Loucy (cell line): ENCODE results near the gene PHGDH.
"Not testable (repeated sequence)": the region's sequence is repeated elsewhere in the genome, so short reads cannot be mapped to it uniquely, and the experiment has no call there.

Experiments used
- H2AFZ ChIP-seq: fragments of 200-600 bp; sonication (generic); 2 replicates; pipeline ENCODE4 v1.6.0; 2016; ENCODE audit warnings: antibody characterized with exemption, mild to moderate bottlenecking, low read length, moderate library complexity
- H3F3A ChIP-seq: fragments of 200-600 bp; 2 replicates; pipeline ENCODE4 v1.6.0; 2016; ENCODE audit warnings: antibody characterized with exemption, low read depth, mild to moderate bottlenecking
- H3K27me3 ChIP-seq: fragments of 200-600 bp; sonication (generic); 2 replicates; pipeline ENCODE4 v1.6.1; 2014; ENCODE audit warnings: low read length, mild to moderate bottlenecking; ENCODE audit not compliant: insufficient read depth, poor library complexity, severe bottlenecking
- H3K36me3 ChIP-seq: fragments of 200-600 bp; sonication (generic); 2 replicates; pipeline ENCODE4 v1.6.1; 2016; ENCODE audit warnings: low read length; ENCODE audit not compliant: insufficient read depth
- H3K4me1 ChIP-seq: fragments of 200-600 bp; sonication (generic); 2 replicates; pipeline ENCODE4 v1.5.1; 2014; ENCODE audit warnings: low read length, mild to moderate bottlenecking; ENCODE audit not compliant: insufficient read depth, poor library complexity, severe bottlenecking
- H3K4me2 ChIP-seq: fragments of 200-600 bp; sonication (generic); 2 replicates; pipeline ENCODE4 v1.6.0; 2014; ENCODE audit warnings: antibody characterized with exemption, low read length, low read depth, mild to moderate bottlenecking; ENCODE audit not compliant: poor library complexity, severe bottlenecking
- H3K4me3 ChIP-seq: fragments of 200-600 bp; sonication (generic); 2 replicates; pipeline ENCODE4 v1.5.1; 2014; ENCODE audit warnings: low read length, mild to moderate bottlenecking, mixed read lengths; ENCODE audit not compliant: poor library complexity, severe bottlenecking
- H3K79me2 ChIP-seq: fragments of 200-600 bp; sonication (generic); 2 replicates; pipeline ENCODE4 v1.6.1; 2014; ENCODE audit warnings: low read length; ENCODE audit not compliant: insufficient read depth
- H3K9ac ChIP-seq: fragments of 200-600 bp; sonication (generic); 2 replicates; pipeline ENCODE4 v1.6.0; 2014; ENCODE audit warnings: mild to moderate bottlenecking, low read depth, low read length, moderate library complexity; ENCODE audit not compliant: poor library complexity, severe bottlenecking
- H3K9me2 ChIP-seq: fragments of 200-600 bp; sonication (generic); replicated peaks from 2 replicates; pipeline ENCODE4 v1.6.1; 2016; ENCODE audit warnings: low read depth, low read length, mixed read lengths
- H3K9me3 ChIP-seq: fragments of 200-600 bp; sonication (generic); 2 replicates; pipeline ENCODE4 v1.6.1; 2014; ENCODE audit warnings: mild to moderate bottlenecking, antibody characterized with exemption, low read length, low read depth; ENCODE audit not compliant: insufficient read depth
- H4K20me1 ChIP-seq: fragments of 200-600 bp; sonication (generic); 2 replicates; pipeline ENCODE4 v1.6.0; 2014; ENCODE audit warnings: antibody characterized with exemption, low read length, mild to moderate bottlenecking; ENCODE audit not compliant: insufficient read depth, poor library complexity, severe bottlenecking
- CTCF ChIP-seq: fragments of 200-600 bp; sonication (generic); conservative IDR thresholded peaks from 2 replicates; pipeline ENCODE4 v1.5.1; 2014; ENCODE audit warnings: mild to moderate bottlenecking, antibody characterized with exemption, low read length
- EZH2phosphoT487 ChIP-seq: fragments of 200-600 bp; IDR thresholded peaks from 2 replicates; pipeline ENCODE4 v1.6.1; 2018; ENCODE audit warnings: antibody characterized with exemption, mild to moderate bottlenecking, moderate library complexity, borderline replicate concordance

PHGDH gene

GRCh38 chr1:119703666-119704450 is 7.9 kb upstream of the PHGDH start:
- no peaks in the 10 kb centered on the region for H3K9me2 ChIP-seq
- no peak overlapping the region for H3K9ac ChIP-seq
- H3K27me3 ChIP-seq: peaks cover 4% of the 10 kb centered on the region
- no peaks in the 10 kb centered on the region for H3K79me2 ChIP-seq
- H3K4me3 ChIP-seq: no peak overlapping the region
- no peaks in the 10 kb centered on the region for H3K36me3 ChIP-seq
- no peaks in the 10 kb centered on the region for H4K20me1 ChIP-seq
- H3K9me3 ChIP-seq: peaks cover 6% of the 10 kb centered on the region; the same call in 1 of the 2 replicates
- TF ChIP-seq CTCF (no peak), EZH2phosphoT487 (no peak)
- no peak overlapping the region for H2AFZ ChIP-seq
- peaks cover 5% of the 10 kb centered on the region for H3K4me1 ChIP-seq
- H3F3A ChIP-seq: no peaks in the 10 kb centered on the region
- H3K4me2 ChIP-seq: no peak overlapping the region

GRCh38 chr1:119706599-119706998 is 5.1 kb upstream of the PHGDH start:
- H3K4me1 ChIP-seq, H3K27me3 ChIP-seq, H3K9me2 ChIP-seq, H3K36me3 ChIP-seq, H4K20me1 ChIP-seq, H3K9ac ChIP-seq, H3K4me3 ChIP-seq, H2AFZ ChIP-seq, H3K4me2 ChIP-seq, H3K9me3 ChIP-seq, H3F3A ChIP-seq, H3K79me2 ChIP-seq: not testable (repeated sequence)

GRCh38 chr1:119711356-119711803 is 354 bp upstream of the PHGDH start:
- H3F3A ChIP-seq, H3K27me3 ChIP-seq, H3K36me3 ChIP-seq, H2AFZ ChIP-seq, H3K9me2 ChIP-seq, H3K9me3 ChIP-seq: not testable (repeated sequence)
- H3K9ac ChIP-seq: peak overlapping the region; percentile 97
- peaks cover 46% of the 10 kb centered on the region for H3K79me2 ChIP-seq
- H3K4me2 ChIP-seq: peak overlapping the region; percentile 65
- peaks cover 36% of the 10 kb centered on the region for H3K4me1 ChIP-seq
- peaks cover 33% of the 10 kb centered on the region for H4K20me1 ChIP-seq
- H3K4me3 ChIP-seq: peak overlapping the region; percentile 99

GRCh38 chr1:119712342-119713038 is 756 bp downstream of the PHGDH start:
- H3K79me2 ChIP-seq: peaks cover 57% of the 10 kb centered on the region
- H3K4me3 ChIP-seq: peak overlapping the region; percentile 99
- no peaks in the 10 kb centered on the region for H3F3A ChIP-seq
- H3K36me3 ChIP-seq: no peaks in the 10 kb centered on the region
- no peaks in the 10 kb centered on the region for H3K9me3 ChIP-seq
- H3K9ac ChIP-seq: peak overlapping the region; percentile 97
- peaks cover 41% of the 10 kb centered on the region for H4K20me1 ChIP-seq
- peaks cover 44% of the 10 kb centered on the region for H3K4me1 ChIP-seq
- H3K9me2 ChIP-seq: no peaks in the 10 kb centered on the region
- H2AFZ ChIP-seq: peak overlapping the region; percentile 88
- H3K27me3 ChIP-seq: peaks cover 5% of the 10 kb centered on the region
- no peak for TF ChIP-seq CTCF
- TF ChIP-seq EZH2phosphoT487: no peak
- peak overlapping the region; percentile 87 for H3K4me2 ChIP-seq
